Measurements from ENCODE around the gene MAP1LC3B. TPM values are rescaled to one million over a fixed set of nuclear protein-coding genes. Genes with fewer than 3 reads are reported as not detected.

MAP1LC3B gene
- total RNA-seq, 1 donor from 2014 or later = 39.1 TPM

- no peaks in the 10 kb centered on the region for H3K9me3 ChIP-seq (ENCODE audit: low read depth)
- Mint-ChIP-seq H3K27ac (peak overlapping the region; percentile 4), H3K4me3 (no peak overlapping the region), H3K4me1 (no peaks in the 10 kb centered on the region), H3K27me3 (ENCODE audit: insufficient read depth, low read depth) (peaks cover 2% of the 10 kb centered on the region), H3K36me3 (peaks cover 23% of the 10 kb centered on the region), H3K9me3 (no peaks in the 10 kb centered on the region)
- TF ChIP-seq EZH2 (IDR thresholded peaks at IDR 0.05) = no peak
- no peak for TF ChIP-seq EZH2phosphoT487 (IDR thresholded peaks at IDR 0.05)
- TF ChIP-seq, protein P1, sequence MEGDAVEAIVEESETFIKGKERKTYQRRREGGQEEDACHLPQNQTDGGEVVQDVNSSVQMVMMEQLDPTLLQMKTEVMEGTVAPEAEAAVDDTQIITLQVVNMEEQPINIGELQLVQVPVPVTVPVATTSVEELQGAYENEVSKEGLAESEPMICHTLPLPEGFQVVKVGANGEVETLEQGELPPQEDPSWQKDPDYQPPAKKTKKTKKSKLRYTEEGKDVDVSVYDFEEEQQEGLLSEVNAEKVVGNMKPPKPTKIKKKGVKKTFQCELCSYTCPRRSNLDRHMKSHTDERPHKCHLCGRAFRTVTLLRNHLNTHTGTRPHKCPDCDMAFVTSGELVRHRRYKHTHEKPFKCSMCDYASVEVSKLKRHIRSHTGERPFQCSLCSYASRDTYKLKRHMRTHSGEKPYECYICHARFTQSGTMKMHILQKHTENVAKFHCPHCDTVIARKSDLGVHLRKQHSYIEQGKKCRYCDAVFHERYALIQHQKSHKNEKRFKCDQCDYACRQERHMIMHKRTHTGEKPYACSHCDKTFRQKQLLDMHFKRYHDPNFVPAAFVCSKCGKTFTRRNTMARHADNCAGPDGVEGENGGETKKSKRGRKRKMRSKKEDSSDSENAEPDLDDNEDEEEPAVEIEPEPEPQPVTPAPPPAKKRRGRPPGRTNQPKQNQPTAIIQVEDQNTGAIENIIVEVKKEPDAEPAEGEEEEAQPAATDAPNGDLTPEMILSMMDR (IDR thresholded peaks at IDR 0.05) = no peak
- peaks cover 6% of the 10 kb centered on the region for H4K20me1 ChIP-seq (ENCODE audit: low read depth)
- DNase-seq (ENCODE audit: low spot score) = no peak
- peaks cover 5% of the 10 kb centered on the region for H3F3A ChIP-seq (ENCODE audit: low read depth)
- H2AFZ ChIP-seq (replicated peaks) = no peak overlapping the region
- H3K79me2 ChIP-seq (ENCODE audit: low read depth) = no peaks in the 10 kb centered on the region
- H3K4me1 ChIP-seq = no peaks in the 10 kb centered on the region
- H3K9ac ChIP-seq = no peak overlapping the region
- H3K27me3 ChIP-seq = no peaks in the 10 kb centered on the region
- H3K4me2 ChIP-seq = no peak overlapping the region
- no peak overlapping the region for H3K27ac ChIP-seq
- H3K4me3 ChIP-seq = no peak overlapping the region
- no peaks in the 10 kb centered on the region for H3K36me3 ChIP-seq
These were observed 15.5 kb downstream of the MAP1LC3B start for GRCh38 chr16:87407511-87408112.

- no peaks in the 10 kb centered on the region for H3K9me3 ChIP-seq (ENCODE audit: low read depth)
- H3K4me1 Mint-ChIP-seq = no peaks in the 10 kb centered on the region
- peak overlapping the region; percentile 11 for H3K9ac ChIP-seq
- peaks cover 5% of the 10 kb centered on the region for H3F3A ChIP-seq (ENCODE audit: low read depth)
- no peaks in the 10 kb centered on the region for H3K9me3 Mint-ChIP-seq
- no peaks in the 10 kb centered on the region for H3K4me1 ChIP-seq
- no peak for DNase-seq (ENCODE audit: low spot score)
- H3K4me3 ChIP-seq = no peak overlapping the region
- H3K27me3 Mint-ChIP-seq (ENCODE audit: insufficient read depth, low read depth) = peaks cover 3% of the 10 kb centered on the region
- H3K27me3 ChIP-seq = no peaks in the 10 kb centered on the region
- no peak overlapping the region for H3K4me2 ChIP-seq
- H3K27ac Mint-ChIP-seq = no peak overlapping the region
- no peaks in the 10 kb centered on the region for H3K36me3 ChIP-seq
- H4K20me1 ChIP-seq (ENCODE audit: low read depth) = peaks cover 6% of the 10 kb centered on the region
- TF ChIP-seq, protein P1 (IDR thresholded peaks at IDR 0.05) = no peak
- no peak for TF ChIP-seq EZH2phosphoT487 (IDR thresholded peaks at IDR 0.05)
- no peak for TF ChIP-seq EZH2 (IDR thresholded peaks at IDR 0.05)
- no peak overlapping the region for H2AFZ ChIP-seq (replicated peaks)
- no peak overlapping the region for H3K4me3 Mint-ChIP-seq
- peaks cover 22% of the 10 kb centered on the region for H3K36me3 Mint-ChIP-seq
- no peak overlapping the region for H3K27ac ChIP-seq
- H3K79me2 ChIP-seq (ENCODE audit: low read depth) = no peaks in the 10 kb centered on the region
These were observed 17.0 kb downstream of the MAP1LC3B start for GRCh38 chr16:87409153-87409552.

- H3K36me3 Mint-ChIP-seq = peaks cover 22% of the 10 kb centered on the region
- H3K79me2 ChIP-seq (ENCODE audit: low read depth) = no peaks in the 10 kb centered on the region
- no peak overlapping the region for H3K4me2 ChIP-seq
- no peaks in the 10 kb centered on the region for H3K27me3 ChIP-seq
- H3K4me3 ChIP-seq = no peak overlapping the region
- no peak for TF ChIP-seq EZH2 (IDR thresholded peaks at IDR 0.05)
- peaks cover 3% of the 10 kb centered on the region for H3K27me3 Mint-ChIP-seq (ENCODE audit: insufficient read depth, low read depth)
- H3K9me3 Mint-ChIP-seq = no peaks in the 10 kb centered on the region
- H3K4me1 ChIP-seq = no peaks in the 10 kb centered on the region
- no peak overlapping the region for H3K9ac ChIP-seq
- DNase-seq (ENCODE audit: low spot score) = no peak
- peaks cover 5% of the 10 kb centered on the region for H3F3A ChIP-seq (ENCODE audit: low read depth)
- H3K9me3 ChIP-seq (ENCODE audit: low read depth) = no peaks in the 10 kb centered on the region
- H3K27ac Mint-ChIP-seq = no peak overlapping the region
- H4K20me1 ChIP-seq (ENCODE audit: low read depth) = peaks cover 6% of the 10 kb centered on the region
- no peaks in the 10 kb centered on the region for H3K36me3 ChIP-seq
- no peak overlapping the region for H2AFZ ChIP-seq (replicated peaks)
- H3K4me1 Mint-ChIP-seq = no peaks in the 10 kb centered on the region
- H3K4me3 Mint-ChIP-seq = no peak overlapping the region
- no peak overlapping the region for H3K27ac ChIP-seq
These were observed 17.6 kb downstream of the MAP1LC3B start for GRCh38 chr16:87409781-87410180.

- Mint-ChIP-seq H3K9me3 (no peaks in the 10 kb centered on the region), H3K36me3 (peaks cover 22% of the 10 kb centered on the region), H3K4me3 (no peak overlapping the region), H3K27ac (no peak overlapping the region), H3K27me3 (ENCODE audit: insufficient read depth, low read depth) (peaks cover 3% of the 10 kb centered on the region), H3K4me1 (no peaks in the 10 kb centered on the region)
- no peaks in the 10 kb centered on the region for H3K9me3 ChIP-seq (ENCODE audit: low read depth)
- no peak overlapping the region for H3K27ac ChIP-seq
- H3K9ac ChIP-seq = no peak overlapping the region
- H3K4me1 ChIP-seq = no peaks in the 10 kb centered on the region
- no peaks in the 10 kb centered on the region for H3K27me3 ChIP-seq
- peaks cover 5% of the 10 kb centered on the region for H3F3A ChIP-seq (ENCODE audit: low read depth)
- peaks cover 6% of the 10 kb centered on the region for H4K20me1 ChIP-seq (ENCODE audit: low read depth)
- H3K36me3 ChIP-seq = no peaks in the 10 kb centered on the region
- no peak overlapping the region for H2AFZ ChIP-seq (replicated peaks)
- H3K4me2 ChIP-seq = no peak overlapping the region
- H3K4me3 ChIP-seq = no peak overlapping the region
- H3K79me2 ChIP-seq (ENCODE audit: low read depth) = no peaks in the 10 kb centered on the region
- DNase-seq (ENCODE audit: low spot score) = no peak
- TF ChIP-seq EZH2 (IDR thresholded peaks at IDR 0.05) = no peak
These were observed 18.4 kb downstream of the MAP1LC3B start for GRCh38 chr16:87410530-87410929.
